Uterus (tissue), 2 donors: Measurements from ENCODE around the gene SNRPN.

Experiments used
- CTCF ChIP-seq, 4 experiments: fragments of 200-600 bp in 2 of 4; fragments of 450-650 bp in 2 of 4; sonication (generic) in 2 of 4; IDR thresholded peaks; one replicate each; pipeline ENCODE4 v1.5.1; 2016 to 2019; ENCODE audit warnings: antibody characterized with exemption in 4 of 4, mild to moderate bottlenecking in 2 of 4, moderate library complexity in 1 of 4
- POLR2A ChIP-seq, 2 donors: fragments of 450-650 bp; IDR thresholded peaks; one replicate each; pipeline ENCODE4 v1.6.1; 2016; ENCODE audit warnings: antibody characterized with exemption in 2 of 2, mild to moderate bottlenecking in 1 of 2, moderate library complexity in 1 of 2

- TF ChIP-seq CTCF (IDR thresholded peaks at IDR 0.05) (no peak), POLR2A (IDR thresholded peaks at IDR 0.05) (no peak)
Measured at GRCh38 chr15:24986653-24987052, 31.9 kb downstream of the SNRPN start.
